HG02884 (cell line): ENCODE measurements around the gene IFT20.

Experiments used
- ATAC-seq: cut with Tn5 transposase; IDR thresholded peaks from one replicate; pipeline ENCODE4 v1.9.1; 2021; ENCODE audit warnings: mild to moderate bottlenecking, moderate library complexity; ENCODE audit not compliant: unreplicated experiment

IFT20 gene

DNA sequence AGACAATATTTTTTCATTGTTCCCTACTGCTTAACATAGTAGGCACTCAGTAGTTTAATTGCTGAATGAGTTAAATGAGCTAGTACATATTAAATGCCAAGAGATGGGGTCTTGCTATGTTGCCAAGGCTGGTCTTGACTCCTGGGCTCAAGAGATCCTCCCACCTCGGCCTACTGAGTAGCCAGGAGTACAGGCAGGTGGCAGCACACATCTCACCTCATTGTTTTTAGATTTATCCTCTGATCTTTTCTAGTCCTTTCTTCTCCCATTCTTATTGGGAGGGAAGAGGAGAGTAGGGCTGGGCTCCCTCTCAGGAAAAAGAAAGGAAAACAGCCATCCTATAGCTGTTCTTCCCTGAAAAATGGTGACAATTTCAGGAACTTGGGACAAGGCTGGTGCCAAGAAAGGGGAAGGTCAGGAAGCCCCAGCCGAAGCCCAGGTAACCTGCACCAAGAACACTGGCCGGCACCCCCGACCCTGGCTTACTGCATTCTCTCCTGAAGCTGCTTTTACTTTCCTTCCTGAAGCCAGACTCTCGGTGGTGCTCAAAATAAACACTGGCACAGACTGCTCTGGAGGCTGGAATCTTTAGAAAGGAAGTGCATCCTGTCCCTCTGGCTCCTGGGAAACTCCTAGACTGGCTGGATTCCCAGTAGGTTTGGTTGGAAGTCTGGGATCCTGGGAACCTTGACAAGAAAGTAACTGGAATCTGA lies 2.9 kb upstream of the IFT20 start:
- no peak for ATAC-seq

DNA sequence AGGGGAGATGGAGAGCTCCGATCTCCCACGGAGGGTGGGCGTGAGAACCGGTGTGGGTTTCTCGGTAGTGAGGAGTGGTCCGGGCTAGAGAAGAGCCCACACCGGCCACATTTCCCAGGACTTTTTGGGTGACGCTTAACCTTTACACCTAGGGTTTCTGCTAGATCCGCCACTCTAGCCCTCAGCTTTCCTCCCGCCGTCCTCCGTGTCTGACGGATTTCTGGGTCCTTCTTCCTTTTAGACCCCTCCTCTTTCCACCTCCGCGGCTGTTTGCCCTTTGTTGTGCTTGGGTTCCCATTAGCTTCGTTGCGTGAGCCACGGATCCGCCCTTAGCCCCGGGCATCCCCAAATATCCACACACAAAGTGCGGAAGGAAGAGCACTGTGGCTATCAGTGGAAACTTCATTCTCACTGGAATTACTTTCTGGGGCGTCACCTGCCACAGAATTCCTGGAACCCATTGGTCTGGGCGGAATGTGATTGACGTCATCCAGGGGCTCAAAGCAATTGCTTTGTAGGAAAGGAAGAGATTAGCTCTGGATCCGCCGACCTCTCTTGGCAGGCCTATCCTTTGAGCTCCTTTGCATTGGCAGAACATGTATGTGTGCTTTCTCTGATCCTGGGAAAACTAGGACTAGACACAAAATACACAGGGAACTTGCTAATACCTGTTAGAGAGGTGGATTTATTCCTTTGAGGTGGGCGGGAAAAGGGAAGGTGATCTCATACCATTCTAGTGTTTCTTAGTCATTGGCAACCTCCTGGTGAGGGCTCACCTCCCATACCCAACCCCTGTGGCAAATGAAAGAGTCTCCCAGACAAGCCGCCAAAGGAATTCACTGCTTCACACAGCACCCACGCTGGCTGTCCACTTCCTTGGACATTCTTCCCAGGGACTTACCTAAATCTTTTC lies 943 bp upstream of the IFT20 start:
- ATAC-seq: no peak

DNA sequence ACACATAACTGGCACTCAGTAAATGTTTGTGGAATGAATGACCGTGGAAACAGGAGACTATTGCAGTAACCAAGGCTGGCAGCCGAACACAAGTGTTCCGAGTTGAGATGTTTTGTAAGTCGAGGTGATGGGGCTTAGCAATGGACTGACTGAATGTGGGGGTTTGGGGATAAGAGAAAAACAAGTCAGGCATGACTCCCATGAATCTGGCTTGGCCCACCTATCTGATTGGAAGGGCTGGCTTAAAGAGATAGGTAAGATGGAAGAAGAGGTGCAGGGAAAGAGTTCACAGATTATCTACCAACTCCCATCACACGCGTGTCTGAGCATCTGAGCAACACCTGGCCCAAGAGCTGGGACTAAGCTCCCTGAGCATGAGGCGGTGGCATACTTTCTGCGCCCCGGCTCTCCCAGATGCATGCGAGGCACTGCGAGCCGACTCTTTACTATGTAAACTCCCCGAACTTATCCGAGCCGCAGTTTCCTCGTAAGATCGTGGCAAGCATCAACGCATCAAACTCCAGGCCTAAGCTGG lies 539 bp downstream of the IFT20 start:
- no peak for ATAC-seq

DNA sequence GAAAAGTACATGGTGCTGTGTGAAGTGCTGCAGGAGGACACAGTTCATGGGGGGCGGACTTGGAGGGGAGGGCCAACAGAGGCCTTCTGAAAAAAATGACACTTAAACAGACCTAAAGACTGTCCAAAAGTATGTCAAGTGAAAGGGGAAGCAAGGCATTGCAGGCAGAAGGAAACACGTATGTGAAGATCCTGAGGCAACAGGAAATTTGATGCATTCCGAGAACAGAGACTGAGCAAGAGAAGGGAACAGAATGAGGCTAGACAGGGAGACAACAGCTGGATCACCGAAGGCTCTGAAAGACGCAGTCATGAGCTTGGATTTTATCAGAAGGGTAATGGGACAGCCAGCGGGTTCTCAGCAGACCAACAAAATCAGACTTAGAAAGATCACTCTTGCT lies 1.1 kb downstream of the IFT20 start:
- ATAC-seq: no peak

DNA sequence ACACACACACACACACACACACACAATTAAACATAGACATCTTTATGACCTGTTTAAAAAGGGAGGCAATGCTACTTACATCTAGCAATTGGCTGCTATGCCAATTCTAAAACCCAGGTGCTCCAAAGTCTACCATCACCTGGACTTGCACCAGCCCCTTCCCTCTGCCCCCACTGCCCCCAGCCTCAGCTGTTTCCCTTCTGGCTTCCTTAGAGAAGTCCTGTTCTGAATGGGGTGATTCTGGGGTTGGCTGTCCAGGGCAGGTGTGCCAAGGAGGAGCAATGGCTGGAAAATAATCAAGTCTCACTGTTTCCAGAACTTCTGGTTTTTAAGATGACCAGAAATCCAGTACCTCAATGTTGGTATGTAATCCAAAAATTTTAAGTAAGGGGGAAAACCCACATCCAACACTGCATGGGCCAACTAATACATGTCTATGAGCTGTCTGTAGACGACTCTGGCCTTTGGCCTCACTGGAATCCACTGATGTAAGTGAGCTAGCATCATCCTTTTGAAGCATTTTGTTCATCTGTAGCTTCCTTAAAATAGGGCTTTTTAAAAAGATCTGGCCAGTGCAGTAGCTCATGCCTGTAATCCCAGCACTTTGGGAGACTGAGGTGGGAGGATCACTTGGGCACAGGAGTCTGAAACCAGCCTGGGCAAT lies 2.1 kb downstream of the IFT20 start:
- no peak for ATAC-seq

DNA sequence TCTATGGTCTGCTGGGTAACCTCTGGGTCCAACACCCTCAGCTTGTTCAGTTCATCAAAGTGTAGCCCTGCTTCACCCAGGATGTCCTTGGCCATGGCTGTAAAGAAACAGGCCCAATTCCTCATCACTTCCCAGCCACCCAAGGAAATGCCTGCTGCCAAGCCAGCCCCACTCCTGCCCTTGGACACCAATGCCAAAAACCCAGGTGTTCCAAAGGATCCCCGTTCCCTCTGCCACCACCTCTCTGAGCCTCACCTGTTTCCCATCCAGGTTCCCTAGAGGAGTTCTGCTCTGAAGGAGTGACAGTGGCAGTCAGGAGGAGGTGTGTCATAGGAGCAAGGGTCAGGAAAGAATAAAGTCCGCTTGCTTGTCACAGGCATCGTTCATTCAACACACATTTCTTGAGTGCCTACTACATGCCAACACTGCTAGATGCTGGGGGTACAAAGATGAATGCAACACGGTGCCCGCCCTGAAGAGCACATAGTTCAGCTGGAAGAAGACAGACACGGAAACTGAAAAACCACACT lies 3.3 kb downstream of the IFT20 start:
- ATAC-seq: no peak

DNA sequence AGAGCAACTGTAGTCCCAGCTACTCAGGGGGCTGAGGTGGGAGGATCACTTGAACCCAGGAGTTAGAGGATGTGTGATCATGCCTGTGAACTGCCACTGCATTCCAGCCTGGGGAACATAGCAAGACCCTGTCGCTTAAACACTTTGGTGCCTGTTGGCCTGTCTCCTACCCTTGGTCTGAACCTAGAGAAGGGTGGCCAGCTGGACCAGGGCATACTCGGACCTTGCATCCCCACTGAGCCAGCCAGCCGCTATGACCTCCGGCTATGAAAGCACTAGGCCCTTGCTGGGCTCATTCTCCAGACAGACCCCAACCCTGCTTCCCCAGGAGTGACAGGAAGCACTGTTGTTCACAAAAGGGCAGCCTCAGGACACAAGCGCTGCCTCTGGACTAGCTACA lies 4.6 kb downstream of the IFT20 start:
- no peak for ATAC-seq

DNA sequence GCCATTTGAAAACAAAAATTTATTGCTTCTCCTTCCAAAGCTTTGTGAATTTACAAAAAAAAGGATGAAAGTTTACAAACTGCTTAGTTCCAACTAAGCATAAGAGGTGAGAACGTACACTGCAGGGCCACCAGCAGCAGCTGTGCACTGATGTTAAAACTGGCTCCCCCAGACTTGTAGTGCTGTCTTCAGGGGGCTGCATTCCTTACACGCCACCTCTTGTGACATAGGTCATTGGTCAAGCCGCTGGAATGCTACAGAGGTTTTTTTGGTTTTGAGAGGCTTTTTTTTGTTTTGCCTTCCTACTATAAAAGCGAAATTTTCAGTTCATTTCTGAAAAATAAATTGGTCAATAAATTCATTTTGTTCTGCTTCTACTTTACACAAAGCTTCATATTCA lies 6.9 kb downstream of the IFT20 start:
- ATAC-seq: no peak

DNA sequence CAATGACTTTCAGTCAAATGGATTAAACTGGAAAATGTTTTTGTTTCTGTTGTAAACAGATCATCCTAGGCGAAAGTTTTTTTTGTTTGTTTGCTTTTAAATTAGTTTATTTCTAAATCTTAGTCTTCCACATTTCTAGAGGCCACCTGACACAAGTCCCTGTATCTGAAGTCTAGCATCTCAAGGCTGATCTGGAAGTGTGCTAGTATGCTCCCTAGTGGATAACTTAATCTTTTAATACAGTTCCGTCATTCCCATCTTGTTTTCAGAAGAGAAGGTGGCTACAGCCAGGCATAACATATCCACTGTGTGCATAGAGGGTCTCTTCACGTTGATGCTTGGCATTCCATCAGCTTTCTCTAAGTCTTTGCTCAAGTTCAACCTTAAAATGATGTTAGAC lies 7.6 kb downstream of the IFT20 start:
- no peak for ATAC-seq

DNA sequence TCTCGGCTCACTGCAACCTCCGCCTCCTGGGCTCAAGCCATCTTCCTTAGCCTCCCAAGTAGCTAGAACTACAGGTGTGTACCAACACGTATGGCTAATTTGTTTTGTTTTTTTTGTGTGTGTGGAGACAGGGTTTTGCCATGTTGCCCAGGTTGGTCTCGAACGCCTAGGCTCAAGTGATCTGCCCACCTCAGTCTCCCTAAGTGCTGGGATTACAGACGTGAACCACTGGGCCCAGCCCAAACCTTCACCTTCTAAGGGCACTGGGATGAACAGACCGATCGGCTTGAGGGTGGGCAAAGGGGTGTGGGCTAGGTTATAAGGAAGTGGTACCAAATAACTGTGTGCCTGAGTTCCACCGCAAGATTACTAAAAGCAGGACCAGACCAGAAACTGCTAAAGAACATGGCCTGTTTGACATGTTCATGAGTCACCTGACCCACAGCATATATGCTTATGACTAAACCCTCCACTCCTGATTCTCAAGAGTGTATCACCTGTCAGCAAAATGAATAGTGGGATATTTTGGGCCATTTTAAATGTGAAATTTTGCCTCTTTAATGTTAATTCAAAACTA lies 8.2 kb downstream of the IFT20 start:
- ATAC-seq: no peak

DNA sequence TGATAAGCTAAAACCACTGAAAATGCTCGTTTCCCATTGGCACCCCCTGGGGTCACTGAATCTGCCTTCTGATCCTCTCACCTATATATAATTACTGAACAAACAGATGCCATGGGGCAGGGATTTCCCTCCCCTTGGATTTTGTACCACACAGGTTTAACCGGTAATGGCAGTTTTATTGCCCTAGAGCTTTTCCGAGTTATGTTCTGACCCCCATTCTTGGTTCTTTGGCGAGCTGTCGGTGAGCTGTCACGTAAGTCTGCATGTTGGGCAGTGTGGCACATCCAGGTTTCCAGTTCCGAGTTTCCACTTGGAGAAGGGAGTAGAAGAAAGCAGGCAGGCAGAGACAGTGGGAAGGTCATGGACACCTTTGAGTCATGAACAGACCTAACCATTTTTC lies 9.2 kb downstream of the IFT20 start:
- ATAC-seq: no peak

DNA sequence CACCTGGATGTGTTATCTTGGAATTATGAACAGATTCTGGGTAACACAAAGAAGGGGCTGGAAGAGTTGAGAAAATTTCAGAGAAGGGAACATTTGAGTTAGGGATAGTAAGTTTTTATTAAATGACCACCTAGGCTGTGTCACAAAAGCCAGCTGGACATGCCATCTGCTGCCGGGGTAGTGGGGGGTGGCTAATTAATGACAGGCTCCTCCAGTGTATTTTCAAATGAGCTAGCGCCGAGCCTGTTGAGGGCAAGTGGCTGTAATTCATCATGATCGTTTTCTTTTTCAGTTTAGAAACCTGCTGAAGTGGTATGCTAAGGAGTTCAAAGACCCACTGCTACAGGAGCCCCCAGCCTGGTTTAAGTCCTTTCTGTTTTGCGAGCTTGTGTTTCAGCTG lies 10.1 kb downstream of the IFT20 start:
- ATAC-seq: no peak

DNA sequence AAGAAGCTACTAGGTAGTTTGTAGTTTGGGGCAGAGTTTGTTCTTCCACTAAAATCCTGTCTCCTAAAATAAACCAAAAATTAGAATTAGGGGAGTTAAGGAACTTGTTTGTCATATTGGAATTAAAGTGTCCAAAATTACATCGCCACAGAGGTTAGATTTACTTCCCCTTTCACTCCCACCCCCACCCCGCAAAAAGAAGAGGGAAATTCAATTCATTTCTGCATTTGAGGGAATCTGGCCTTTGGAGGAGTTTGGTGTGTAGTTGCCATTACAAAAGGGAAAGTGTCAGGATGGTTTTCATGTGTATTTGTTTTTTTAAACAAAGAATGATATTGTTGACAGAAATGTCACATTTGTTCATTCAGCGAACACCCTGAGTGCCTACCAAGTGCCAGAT lies 10.5 kb downstream of the IFT20 start:
- ATAC-seq: no peak

DNA sequence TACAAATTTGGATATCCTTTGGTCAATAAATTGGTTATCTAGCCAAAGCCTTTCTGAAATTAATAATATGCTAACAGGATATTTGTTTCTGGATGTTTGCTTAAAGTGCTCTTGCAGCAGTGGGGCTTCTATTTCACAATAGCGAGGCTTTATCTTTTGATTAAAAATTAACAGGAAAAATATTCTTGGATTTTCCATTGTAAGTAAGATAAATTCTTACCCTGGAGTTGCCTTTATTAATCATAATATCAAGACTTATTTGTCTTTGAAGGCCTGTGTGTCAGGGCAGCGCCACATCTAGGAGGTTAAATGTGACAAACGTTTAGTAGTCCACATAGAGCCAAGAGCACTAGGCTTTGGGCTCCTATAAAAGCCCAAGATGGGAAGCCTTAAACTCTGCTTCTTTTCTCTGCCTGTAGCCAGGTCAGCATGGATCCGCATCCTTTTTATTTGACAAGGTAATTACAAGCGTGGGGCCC lies 11.0 kb downstream of the IFT20 start:
- ATAC-seq: no peak

DNA sequence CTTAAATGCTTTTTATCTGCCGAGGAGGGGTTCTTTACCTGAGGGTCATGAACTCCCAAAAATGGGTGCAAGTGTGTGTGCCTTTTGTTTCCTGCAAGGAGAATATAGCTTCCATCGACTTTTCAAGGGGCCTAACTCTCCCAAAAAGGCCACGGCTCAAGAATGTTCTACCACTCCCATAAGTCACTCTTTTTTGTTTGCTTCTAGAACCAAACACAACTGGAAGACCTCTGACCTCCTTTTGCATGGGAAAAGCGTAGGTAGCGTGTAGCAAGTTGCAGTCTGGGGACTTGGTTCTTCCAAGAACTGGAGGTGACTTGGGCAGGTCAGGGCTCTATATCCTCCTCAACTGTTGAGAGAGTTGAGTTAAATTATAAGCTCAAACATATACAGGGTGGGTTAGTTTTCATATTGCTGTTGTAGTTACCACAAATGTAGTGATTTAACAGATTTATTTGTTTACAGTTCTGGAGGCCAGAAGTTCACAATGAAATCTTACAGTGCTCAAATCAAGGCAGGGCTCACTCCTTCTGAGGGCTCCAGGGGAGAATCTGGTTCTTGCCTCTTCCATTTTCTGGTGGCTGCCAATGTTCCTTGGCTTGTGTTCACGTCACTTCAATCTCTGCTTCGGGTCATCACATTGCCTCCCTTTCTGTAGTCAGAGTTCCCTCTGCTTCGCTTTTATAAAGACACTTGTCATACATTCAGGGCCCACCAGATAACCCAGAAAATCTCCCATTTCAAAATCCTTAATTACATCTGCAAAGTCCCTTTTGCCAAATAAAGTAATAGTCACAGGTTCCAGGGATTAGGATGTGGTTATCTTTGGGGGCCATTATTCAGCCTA lies 14.8 kb downstream of the IFT20 start:
- ATAC-seq: no peak

DNA sequence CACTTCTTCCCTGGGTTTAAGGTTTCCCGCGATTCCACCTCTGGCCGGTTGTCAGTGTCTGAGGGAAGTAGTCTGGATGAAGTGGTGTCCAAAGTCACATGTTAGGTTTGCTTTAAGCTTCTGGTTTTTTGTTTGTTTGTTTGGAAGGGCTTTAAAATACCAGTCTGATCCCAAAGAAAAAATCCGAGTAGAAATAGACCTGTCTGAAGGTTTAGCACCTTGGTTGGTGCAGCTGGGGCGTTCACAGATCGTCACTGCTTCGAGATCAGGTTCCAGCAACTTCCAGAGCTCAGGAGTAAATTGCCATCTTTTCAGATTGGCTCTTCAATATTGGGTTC lies 15.7 kb downstream of the IFT20 start:
- no peak for ATAC-seq

DNA sequence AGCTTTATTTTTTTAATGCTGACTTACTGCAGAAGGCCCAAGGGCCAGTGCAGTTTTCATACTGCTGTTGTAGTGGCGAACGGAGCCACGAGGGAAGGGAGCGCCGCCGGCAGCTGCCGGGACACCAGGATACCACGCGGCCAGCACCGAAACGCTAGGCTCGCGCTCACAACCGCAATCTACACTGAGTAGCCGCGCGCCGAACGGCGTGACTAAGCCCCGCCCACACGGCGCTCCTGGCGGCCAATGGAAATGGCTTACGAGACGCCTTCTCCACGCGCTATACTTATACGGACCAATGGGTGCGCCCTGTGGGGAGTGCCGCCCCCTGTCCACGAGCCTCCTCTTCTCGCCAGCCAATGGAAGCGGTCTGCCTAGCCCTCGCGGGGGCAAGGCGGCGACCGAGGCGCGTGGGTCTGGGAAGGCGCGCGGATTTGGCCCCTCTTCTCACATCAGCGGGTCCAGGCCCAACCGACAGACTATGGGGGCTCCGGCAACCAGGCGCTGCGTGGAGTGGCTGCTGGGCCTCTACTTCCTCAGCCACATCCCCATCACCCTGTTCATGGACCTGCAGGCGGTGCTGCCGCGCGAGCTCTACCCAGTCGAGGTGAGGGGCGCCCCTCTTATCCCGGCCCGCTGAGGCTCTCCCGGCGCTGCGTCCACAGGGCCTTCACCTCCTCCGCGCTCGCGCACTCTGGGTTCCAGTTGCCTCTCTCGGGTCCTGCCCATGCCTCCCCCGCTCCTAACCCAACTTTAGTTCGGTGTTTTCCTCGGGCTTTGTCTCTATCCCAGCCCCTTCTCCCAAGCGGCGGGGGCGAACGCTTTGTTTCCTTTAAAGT lies 16.3 kb downstream of the IFT20 start, which contains the start of gene TMEM97:
Gene TMEM97, plus strand, starts transcription at position 442 of the 839 bp plus-strand sequence. Its CDS starts 40 bp downstream, at position 482.
- ATAC-seq: peak; percentile 96

DNA sequence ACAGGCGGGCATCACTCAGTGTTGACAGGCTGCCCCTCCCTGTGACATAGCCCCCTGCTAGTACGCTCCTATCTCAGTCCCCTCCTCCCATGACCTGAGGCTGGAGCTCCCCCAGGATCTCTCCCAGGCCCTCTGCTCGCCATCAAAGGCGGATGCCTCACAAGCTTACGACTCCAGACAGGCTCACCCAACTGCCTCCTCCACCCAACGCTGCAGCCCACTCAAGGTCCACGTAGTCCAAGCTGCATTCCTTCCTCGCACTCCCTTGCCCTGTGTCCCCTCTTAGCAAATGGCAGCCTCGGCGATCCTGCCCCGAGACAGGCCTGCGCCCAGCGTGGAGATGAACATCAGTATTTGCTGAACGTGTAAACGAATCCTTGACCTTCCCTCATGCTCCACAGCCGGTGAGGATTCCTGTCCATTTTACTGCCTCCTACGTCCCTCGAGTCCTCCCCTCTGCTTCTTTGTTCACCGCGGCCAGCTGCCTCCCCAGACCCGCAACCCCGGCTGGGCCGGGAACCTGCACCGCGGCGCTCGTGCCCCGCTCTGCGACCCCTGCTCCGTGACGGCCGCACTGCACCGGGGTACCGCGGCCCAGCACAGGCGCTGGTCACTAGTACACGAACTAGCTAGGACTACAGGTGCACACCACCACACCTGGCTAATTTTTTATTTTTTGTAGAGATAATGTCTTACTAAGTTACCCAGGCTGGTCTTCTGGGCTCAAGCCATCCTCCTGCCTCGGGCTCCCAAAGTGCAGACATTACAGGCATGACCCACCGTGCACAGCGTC lies 17.1 kb downstream of the IFT20 start:
- peak; percentile 11 for ATAC-seq
